Measurements from ENCODE around the gene LRRC41.
A peak's percentile ranks its signal among the peaks of the same experiment; 100 is the strongest.

The LRRC41 gene

GRCh38 chr1:46275030-46275337, 28.4 kb downstream of the LRRC41 start:
- CTCF ChIA-PET = interaction anchor here (2.7 kb wide), 1 partner anchor 30 kb away, joined by 9 read pairs; no protein-coding TSS in a partner anchor
- peaks cover 52 to 100% of the 10 kb centered on the region in 2 experiments for H3K36me3 ChIP-seq (ENCODE audit: control insufficient read depth in 2 of 2, insufficient read depth in 1 of 2, low read length in 2 of 2)

GRCh38 chr1:46274225-46275029, 29.0 kb downstream of the LRRC41 start:
- ChIA-PET CTCF (interaction anchor here (0.6 to 2.7 kb wide), 4 partner anchors 16 to 51 kb away, joined by 3 to 9 read pairs (median 4); no protein-coding TSS in a partner anchor), POLR2A (interaction anchor here (0.9 to 2.1 kb wide), 4 partner anchors 10 to 19 kb away, joined by 3 to 7 read pairs (median 4); no protein-coding TSS in a partner anchor)
- H3K9me3 ChIP-seq (ENCODE audit: control insufficient read depth, insufficient read depth, low read depth, low read length) = no peaks in the 10 kb centered on the region
- H3K27ac ChIP-seq (ENCODE audit: extremely low read depth, low read depth, low read length) = no peak overlapping the region
- no peaks in the 10 kb centered on the region for H3K4me1 ChIP-seq (ENCODE audit: control insufficient read depth, insufficient read depth, low read length)
- no peak overlapping the region for H3K4me3 ChIP-seq (ENCODE audit: low read depth, low read length)
- H3K36me3 ChIP-seq (ENCODE audit: control insufficient read depth in 2 of 2, insufficient read depth in 1 of 2, low read length in 2 of 2) = peaks cover 56 to 100% of the 10 kb centered on the region in 2 experiments
- TF ChIP-seq ZNF549 (tag by site-specific recombination; IDR thresholded peaks at IDR 0.05) (no peak), ZNF449 (tag by site-specific recombination; IDR thresholded peaks at IDR 0.05) (peak; percentile 81)

More at GRCh38 chr1:46275030-46275337, 28.4 kb downstream of the LRRC41 start:
- Histone ChIP-seq H3K4me1 (ENCODE audit: control insufficient read depth, insufficient read depth, low read length) (no peaks in the 10 kb centered on the region), H3K4me3 (ENCODE audit: low read depth, low read length) (no peak overlapping the region), H3K9me3 (ENCODE audit: control insufficient read depth, insufficient read depth, low read depth, low read length) (no peaks in the 10 kb centered on the region), H3K27ac (ENCODE audit: extremely low read depth, low read depth, low read length) (no peak overlapping the region)
- POLR2A ChIA-PET = interaction anchor here (0.9 to 2.1 kb wide), 4 partner anchors 10 to 28 kb away, joined by 3 to 7 read pairs (median 5); partner anchors contain the start of gene RAD54L
- no peak for TF ChIP-seq PRDM1 (tag by site-specific recombination; IDR thresholded peaks at IDR 0.05)
- no peak for TF ChIP-seq ZNF324 (tag by site-specific recombination; IDR thresholded peaks at IDR 0.05)
- TF ChIP-seq ZNF776 (tag by site-specific recombination; IDR thresholded peaks at IDR 0.05; ENCODE audit: borderline replicate concordance) = no peak
- TF ChIP-seq ZNF366 (tag by site-specific recombination; conservative IDR thresholded peaks at IDR 0.05) = 0 out of 2 replicates have a peak, but pooled peaks have one; percentile 24
- TF ChIP-seq ZNF600 (tag by site-specific recombination; IDR thresholded peaks at IDR 0.05) = no peak

GRCh38 chr1:46268578-46268977, 34.8 kb downstream of the LRRC41 start:
- Histone ChIP-seq H3K4me1 (ENCODE audit: control insufficient read depth, insufficient read depth, low read length) (no peaks in the 10 kb centered on the region), H3K27ac (ENCODE audit: extremely low read depth, low read depth, low read length) (no peak overlapping the region), H3K9me3 (ENCODE audit: control insufficient read depth, insufficient read depth, low read depth, low read length) (no peaks in the 10 kb centered on the region), H3K4me3 (ENCODE audit: low read depth, low read length) (no peak overlapping the region), H3K36me3 (ENCODE audit: control insufficient read depth in 2 of 2, insufficient read depth in 1 of 2, low read length in 2 of 2) (peaks cover 79 to 100% of the 10 kb centered on the region in 2 experiments)
- TF ChIP-seq KLF1 (tag by site-specific recombination; IDR thresholded peaks at IDR 0.05) = no peak
- TF ChIP-seq SETDB1 (IDR thresholded peaks at IDR 0.05; ENCODE audit: insufficient read length, low read length) = no peak
- TF ChIP-seq ZNF292 (tag by site-specific recombination; IDR thresholded peaks at IDR 0.05; ENCODE audit: borderline replicate concordance, low read depth) = no peak
- TF ChIP-seq KLF9 (tag by site-specific recombination; IDR thresholded peaks at IDR 0.05; ENCODE audit: low read depth) = no peak
- no peak for TF ChIP-seq PRDM1 (tag by site-specific recombination; IDR thresholded peaks at IDR 0.05)
- no peak for TF ChIP-seq GLIS1 (tag by site-specific recombination; IDR thresholded peaks at IDR 0.05)
- no peak for TF ChIP-seq ZNF416 (tag by site-specific recombination; IDR thresholded peaks at IDR 0.05)
- no peak for TF ChIP-seq ZNF837 (tag by site-specific recombination; IDR thresholded peaks at IDR 0.05)
- TF ChIP-seq HOXA7 (CRISPR knock-in tag; IDR thresholded peaks at IDR 0.05; ENCODE audit: borderline replicate concordance) = no peak
- no peak for TF ChIP-seq ZNF473 (tag by site-specific recombination; IDR thresholded peaks at IDR 0.05)
- TF ChIP-seq ZSCAN18 (tag by site-specific recombination; IDR thresholded peaks at IDR 0.05) = no peak
- no peak for TF ChIP-seq ZNF544 (tag by site-specific recombination; IDR thresholded peaks at IDR 0.05)
- no peak for TF ChIP-seq ZNF202 (tag by site-specific recombination; IDR thresholded peaks at IDR 0.05; ENCODE audit: borderline replicate concordance)
- no peak for TF ChIP-seq ZNF391 (tag by site-specific recombination; IDR thresholded peaks at IDR 0.05; ENCODE audit: borderline replicate concordance, low read depth)
- CTCF ChIA-PET = no interaction called here
- POLR2A ChIA-PET = no interaction called here

Measured in HEK293 (cell line).